ENCODE results near the gene BLMH. TPM values are rescaled to one million over a fixed set of nuclear protein-coding genes. Genes with fewer than 3 reads are reported as not detected.
A peak's percentile ranks its signal among the peaks of the same experiment; 100 is the strongest.

Gene BLMH
- total RNA-seq, 1 donor from 2014 or later = 98.8 TPM

DNA sequence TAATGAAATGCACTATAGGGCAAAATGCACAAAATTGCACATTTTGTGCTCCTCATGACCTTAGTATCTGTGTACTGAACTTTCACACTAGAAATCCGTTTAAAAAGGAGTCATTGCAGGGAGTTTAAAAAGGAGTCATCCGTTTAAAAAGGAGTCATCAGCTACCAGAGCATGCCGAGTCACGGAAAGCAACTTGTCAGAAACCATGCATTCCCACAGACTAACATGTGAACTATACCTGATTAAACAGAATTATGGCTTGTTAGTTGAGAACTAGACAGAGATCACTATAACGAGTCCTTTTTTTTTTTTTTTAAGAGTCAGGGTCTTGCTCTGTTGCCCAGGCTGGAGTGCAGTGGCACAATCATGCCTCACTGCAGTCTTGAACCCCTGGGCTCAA, 92.1 kb downstream of the BLMH start:
- Mint-ChIP-seq H3K4me1 (no peaks in the 10 kb centered on the region), H3K27me3 (ENCODE audit: insufficient read depth, low read depth) (peaks cover 2% of the 10 kb centered on the region), H3K36me3 (no peaks in the 10 kb centered on the region), H3K9me3 (no peaks in the 10 kb centered on the region), H3K4me3 (no peak overlapping the region), H3K27ac (no peak overlapping the region)
- no peak for DNase-seq (ENCODE audit: low spot score)
- no peaks in the 10 kb centered on the region for H3F3A ChIP-seq (ENCODE audit: low read depth)
- no peak for TF ChIP-seq EZH2 (IDR thresholded peaks at IDR 0.05)
- no peak for TF ChIP-seq EZH2phosphoT487 (IDR thresholded peaks at IDR 0.05)
- TF ChIP-seq, protein P1, sequence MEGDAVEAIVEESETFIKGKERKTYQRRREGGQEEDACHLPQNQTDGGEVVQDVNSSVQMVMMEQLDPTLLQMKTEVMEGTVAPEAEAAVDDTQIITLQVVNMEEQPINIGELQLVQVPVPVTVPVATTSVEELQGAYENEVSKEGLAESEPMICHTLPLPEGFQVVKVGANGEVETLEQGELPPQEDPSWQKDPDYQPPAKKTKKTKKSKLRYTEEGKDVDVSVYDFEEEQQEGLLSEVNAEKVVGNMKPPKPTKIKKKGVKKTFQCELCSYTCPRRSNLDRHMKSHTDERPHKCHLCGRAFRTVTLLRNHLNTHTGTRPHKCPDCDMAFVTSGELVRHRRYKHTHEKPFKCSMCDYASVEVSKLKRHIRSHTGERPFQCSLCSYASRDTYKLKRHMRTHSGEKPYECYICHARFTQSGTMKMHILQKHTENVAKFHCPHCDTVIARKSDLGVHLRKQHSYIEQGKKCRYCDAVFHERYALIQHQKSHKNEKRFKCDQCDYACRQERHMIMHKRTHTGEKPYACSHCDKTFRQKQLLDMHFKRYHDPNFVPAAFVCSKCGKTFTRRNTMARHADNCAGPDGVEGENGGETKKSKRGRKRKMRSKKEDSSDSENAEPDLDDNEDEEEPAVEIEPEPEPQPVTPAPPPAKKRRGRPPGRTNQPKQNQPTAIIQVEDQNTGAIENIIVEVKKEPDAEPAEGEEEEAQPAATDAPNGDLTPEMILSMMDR (IDR thresholded peaks at IDR 0.05) = no peak
- H3K9ac ChIP-seq = no peak overlapping the region
- H3K27me3 ChIP-seq = no peaks in the 10 kb centered on the region
- no peaks in the 10 kb centered on the region for H4K20me1 ChIP-seq (ENCODE audit: low read depth)
- no peaks in the 10 kb centered on the region for H3K79me2 ChIP-seq (ENCODE audit: low read depth)
- H3K9me3 ChIP-seq (ENCODE audit: low read depth) = no peaks in the 10 kb centered on the region
- no peaks in the 10 kb centered on the region for H3K36me3 ChIP-seq
- no peak overlapping the region for H3K4me2 ChIP-seq
- H3K4me3 ChIP-seq = no peak overlapping the region
- no peak overlapping the region for H2AFZ ChIP-seq (replicated peaks)
- no peaks in the 10 kb centered on the region for H3K4me1 ChIP-seq
- no peak overlapping the region for H3K27ac ChIP-seq

Small RNA genes within 50 kb of the gene (small RNA-seq; reads per million reads assigned to genes)
- gene RF00154 = 160 reads per million, percentile 99 among the genes with 10 or more reads in this experiment
- not detected for gene RNU6-1267P

Other genes starting within 250 kb of the BLMH start
- gene NSRP1, start 175.1 kb downstream of the BLMH start, total RNA-seq (ENCODE audit: low replicate concordance) = 13.1 and 14.8 TPM in 2 replicates
- 0.25 TPM in 1 of 2 replicates, not detected in the other for gene SLC6A4, start 56.2 kb downstream of the BLMH start, total RNA-seq (ENCODE audit: low replicate concordance)
- gene TMIGD1, start 42.1 kb upstream of the BLMH start, total RNA-seq (ENCODE audit: low replicate concordance) = not detected in 2 replicates
- 66.1 and 70.8 TPM in 2 replicates for gene CPD, start 87.0 kb upstream of the BLMH start, total RNA-seq (ENCODE audit: low replicate concordance)
- 38.6 and 38.9 TPM in 2 replicates for gene GOSR1, start 185.5 kb upstream of the BLMH start, total RNA-seq (ENCODE audit: low replicate concordance)